Measurements from ENCODE around the gene PANX1. TPM values are rescaled to one million over a fixed set of nuclear protein-coding genes. Genes with fewer than 3 reads are reported as not detected.
A peak's percentile ranks its signal among the peaks of the same experiment; 100 is the strongest.

PANX1 gene
- total RNA-seq, 1 donor from 2014 or later, result 9.7 TPM

DNA sequence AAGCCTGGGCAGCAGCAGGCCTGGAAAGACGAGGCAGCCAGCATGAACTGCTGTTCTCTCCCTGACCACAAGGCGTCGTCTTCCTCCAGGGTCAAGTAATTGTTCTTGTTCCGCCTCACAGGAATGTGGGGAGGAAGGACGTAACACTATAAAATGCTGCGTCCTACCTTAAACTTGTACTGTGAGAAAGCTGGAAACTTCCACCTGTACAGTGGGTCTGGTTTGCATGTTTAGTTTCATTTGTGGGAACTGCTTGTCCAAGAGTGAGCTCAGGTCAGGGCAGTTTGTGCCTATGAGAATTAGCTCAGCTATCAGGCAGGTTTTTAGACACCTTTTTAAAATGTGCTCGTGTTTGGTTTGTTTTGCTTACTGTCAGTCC, 55.2 kb downstream of the PANX1 start:
- DNase-seq (ENCODE audit: low spot score) (peak; percentile 66), ATAC-seq (peak; percentile 97)

- DNase-seq (ENCODE audit: low spot score), result no peak
- ATAC-seq, result no peak
Observed at GRCh38 chr11:94184362-94184761, 55.7 kb downstream of the PANX1 start.

DNA sequence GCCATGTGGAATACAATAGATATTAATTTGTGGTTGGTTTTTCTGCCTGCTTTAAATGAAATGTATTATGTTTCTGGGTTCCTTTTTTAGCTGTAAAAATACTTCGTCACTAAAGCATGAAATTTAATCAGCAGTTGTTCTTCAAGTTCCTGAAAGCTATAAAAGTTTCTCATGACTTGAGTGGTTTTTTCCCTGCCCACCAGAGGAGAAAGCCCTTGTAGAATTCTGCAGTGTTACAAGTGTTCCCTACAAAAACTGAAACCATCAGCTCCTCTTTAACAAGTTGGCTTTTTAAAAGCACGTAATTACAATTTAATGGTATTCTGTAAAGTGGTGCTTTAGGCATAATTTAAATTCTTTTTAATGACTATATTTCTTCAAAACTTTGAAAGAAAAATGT, 56.2 kb downstream of the PANX1 start:
- ATAC-seq (no peak), DNase-seq (ENCODE audit: low spot score) (no peak)

DNA sequence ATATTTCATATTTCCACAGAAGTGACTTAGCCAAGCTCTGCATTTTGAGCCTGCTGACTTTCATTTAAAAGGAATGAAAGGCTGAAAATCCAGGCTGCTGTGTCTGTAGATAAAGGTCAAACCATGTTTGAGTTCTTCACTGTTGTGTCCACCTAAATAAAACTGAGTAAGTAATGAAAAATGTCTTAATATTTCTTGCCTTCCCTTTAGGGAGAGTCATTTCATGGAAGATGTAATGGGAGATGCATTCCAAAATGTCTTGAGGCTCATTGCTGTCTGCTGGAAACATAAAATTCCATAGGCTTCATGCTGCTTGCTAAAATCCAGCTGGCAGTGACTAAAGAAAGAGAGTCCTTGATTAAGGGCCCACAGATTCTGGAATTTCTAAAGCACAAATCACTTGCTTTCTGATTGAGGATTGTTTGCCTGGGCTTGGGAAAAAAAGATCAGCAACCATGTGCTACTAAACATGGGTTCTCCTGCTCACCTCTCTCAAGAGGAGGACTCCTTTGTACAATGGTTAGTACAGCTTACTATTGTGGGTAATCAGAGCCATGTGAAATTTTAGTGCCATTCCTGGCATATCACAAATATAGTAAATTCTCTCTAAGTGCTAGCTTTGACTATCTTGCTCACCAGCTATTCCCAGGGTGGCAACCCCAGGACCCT, 56.9 kb downstream of the PANX1 start:
- ATAC-seq, result no peak
- DNase-seq (ENCODE audit: low spot score), result no peak

DNA sequence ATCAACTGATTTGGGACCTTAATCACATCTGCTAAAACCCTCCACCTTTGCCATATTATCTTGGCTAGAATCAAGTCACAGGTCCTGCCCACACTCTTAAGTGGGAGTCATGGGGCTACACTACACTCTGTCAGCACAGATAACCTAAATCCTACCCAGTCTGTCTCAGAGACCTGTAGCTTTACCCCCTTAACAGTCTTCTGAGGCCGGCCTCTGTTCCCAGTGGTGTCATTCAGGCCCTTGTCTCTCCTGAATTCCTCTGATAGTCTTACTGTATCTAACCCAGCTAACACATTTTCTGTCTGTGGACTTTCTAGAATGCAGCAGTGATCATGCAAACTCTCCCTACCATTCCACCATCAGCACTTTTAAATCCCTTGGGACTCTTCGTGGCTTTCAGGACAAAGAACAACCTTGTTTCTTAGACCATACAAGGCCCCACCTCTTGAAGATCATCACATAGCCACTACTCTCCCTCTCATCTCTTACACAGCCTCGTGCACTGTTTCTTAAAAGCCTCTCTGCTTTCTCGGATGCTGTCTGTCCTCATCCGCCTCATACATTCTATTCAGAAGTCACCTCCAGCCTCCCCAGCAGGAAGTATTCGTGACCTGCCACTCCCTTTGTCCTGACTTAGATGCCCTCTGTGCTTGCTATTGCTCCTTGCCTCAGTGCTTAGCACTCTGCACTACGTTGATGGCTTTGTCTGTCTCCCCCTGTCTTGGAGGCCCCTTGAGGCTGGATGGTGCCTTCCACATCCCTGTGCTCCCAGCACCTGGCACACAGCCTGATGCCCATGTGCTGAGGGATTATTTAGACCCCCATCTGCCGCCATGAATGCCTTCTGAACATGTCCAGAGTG, 57.9 kb downstream of the PANX1 start:
- ATAC-seq, result no peak
- DNase-seq (ENCODE audit: low spot score), result no peak

GRCh38 chr11:94193288-94193687, 64.6 kb downstream of the PANX1 start:
- DNase-seq (ENCODE audit: low spot score), result no peak
- no peak for ATAC-seq

- ATAC-seq (no peak), DNase-seq (ENCODE audit: low spot score) (no peak)
Observed at GRCh38 chr11:94194712-94195111, 66.1 kb downstream of the PANX1 start.

DNA sequence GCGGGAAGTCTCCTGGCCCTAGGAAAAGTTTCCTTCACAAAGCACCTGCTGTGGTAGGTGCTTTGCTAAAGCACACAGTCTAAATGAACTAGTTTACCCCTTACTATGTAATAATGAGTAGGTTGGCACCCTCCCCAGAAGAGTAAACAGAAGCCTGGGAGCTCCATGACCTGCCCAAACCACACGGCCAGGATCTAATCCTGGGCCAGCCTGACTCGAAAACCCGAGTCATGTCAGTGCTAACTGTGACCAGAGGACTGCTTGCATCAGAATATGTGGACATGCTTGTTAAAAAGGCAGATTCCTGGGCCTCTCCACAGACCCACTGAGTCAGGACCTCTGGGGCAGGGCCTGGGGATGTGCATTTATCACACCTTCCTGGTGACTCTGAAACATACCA, 67.7 kb downstream of the PANX1 start:
- peak; percentile 91 for ATAC-seq
- DNase-seq (ENCODE audit: low spot score), result peak; percentile 68

DNA sequence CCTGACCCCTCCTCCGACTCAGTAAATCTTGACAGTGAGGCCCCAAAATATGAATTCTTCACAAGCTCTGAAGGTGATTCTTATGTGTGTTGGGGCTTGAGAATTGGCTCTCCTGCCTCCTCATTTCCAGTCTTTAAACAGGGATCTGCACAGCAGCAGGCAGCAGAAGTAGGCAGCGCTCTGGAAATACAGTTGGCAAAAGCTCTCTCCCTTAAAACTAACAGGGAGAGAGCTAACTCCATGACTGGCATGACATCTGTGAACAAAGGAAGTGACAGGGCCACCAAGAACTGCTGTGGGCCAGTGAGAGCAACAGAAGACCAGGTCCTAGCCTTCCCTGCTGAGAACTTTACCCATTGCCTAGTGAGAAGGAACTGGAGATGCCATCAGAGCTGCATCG, 70.1 kb downstream of the PANX1 start:
- no peak for DNase-seq (ENCODE audit: low spot score)

DNA sequence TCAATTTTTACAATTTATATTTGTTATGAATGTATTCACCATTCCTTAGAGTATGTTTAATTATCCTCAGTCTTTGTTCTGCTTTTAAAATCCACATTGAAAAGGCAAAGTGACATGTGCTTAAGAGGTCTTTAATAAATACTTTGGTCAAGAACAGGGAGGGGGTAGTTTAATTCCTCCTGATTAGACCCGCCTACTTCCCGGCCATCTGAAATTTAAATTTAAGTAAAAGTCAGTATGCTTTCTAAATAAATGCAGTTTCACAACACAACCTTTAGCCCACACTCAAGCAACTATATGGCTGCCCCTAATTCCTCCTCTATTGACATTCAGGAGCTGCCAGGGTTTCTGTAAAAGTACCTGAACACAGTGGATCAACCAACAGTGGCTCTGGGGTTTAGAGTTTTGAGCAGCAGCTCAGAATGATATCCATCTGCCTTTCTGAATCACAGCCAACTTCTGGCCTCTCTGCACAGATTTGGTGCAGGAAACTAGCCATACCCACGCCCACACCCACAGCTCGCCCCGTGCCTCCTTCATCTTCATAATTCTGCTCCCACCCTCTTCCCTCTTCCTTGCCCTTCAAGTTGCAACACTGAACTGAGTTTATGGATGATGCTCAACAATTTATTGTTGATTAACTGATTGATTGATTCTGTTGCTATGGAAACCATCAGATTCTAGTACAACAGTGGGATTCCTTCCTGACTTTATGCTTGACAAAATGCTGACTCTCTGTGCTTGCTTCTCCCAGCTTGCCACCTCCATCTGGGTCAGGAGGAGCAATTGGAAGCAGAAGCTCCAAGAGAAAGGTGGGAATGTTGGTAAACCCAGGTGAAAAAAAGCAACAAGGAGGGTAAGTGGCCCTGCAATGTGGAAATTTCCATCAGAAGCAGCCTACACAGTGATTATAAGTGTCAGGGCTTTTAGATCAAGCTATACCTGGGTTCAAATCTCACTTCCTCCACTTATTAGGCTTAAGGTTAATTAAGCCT, 70.8 kb downstream of the PANX1 start:
- ATAC-seq, result no peak

More for the DNA sequence above, 70.1 kb downstream of the PANX1 start:
- ATAC-seq, result no peak

DNA sequence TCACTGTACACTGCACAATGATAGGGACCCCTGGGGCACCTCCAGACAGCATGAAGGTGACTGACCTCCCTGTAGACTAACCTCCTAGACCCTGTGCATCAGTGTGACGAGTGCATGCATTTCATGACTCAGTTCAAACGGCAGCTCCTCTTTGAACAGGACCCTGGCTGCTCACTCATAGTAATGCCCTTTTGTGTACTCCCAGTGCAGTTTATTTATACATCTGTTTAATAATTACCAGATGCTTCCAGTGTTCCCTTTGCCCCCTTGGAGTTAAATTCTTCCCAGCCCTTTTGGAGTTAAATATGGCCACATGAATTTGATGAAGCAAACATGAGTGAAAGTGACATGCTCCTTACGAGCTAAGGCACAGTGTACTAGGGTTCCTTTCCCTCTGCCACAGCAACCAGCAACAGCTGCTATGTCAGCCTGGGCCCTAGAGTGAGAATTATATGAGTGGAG, 72.4 kb downstream of the PANX1 start:
- DNase-seq (ENCODE audit: low spot score) (no peak), ATAC-seq (peak; percentile 67)

More for the DNA sequence above, 70.8 kb downstream of the PANX1 start:
- DNase-seq (ENCODE audit: low spot score), result no peak

DNA sequence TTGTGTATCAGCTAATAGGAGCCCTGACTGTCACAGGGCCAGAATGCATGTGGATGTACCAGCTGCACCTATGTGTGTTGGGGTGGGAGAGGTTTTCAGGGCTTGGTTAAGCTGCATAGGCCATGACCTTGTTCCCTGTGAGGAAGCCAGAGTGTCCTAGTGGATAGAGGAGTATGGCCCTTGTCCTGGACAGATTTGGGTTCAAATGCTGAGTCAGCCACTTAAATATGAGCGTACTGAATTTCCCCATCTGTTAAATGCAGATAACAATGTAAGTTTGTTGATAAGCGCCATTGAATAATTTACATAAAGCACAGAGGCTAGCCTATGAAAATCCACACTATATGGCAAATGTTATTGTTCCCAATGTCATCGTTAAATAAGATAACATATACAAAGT, 74.4 kb downstream of the PANX1 start:
- ATAC-seq, result no peak

DNA sequence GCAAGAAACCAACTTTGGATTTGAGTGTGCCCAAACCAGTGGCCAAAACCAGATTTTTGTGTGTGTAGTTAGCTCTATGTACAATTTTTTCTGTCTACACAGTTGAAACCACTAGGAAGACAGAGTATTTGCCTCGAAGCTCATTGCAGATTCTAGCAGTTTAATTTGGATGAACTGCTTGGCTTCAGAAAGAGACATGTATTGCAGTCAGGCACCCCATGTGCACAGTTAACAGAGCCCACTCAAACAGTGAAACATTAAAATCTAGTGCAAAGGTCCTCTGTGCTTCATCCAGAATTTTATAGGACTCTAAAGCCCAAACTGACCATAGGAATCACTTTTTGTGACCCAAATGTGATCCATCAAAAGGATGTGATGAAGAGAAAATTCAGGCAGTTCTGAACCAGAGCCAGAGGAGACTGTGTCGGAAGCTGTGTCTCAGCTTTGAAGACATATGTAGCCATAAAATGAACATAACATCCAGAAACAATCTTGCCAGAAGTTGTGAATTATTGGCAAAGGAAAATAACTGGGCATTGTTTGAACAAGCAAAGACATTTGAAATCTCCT, 82.7 kb downstream of the PANX1 start:
- no peak for DNase-seq (ENCODE audit: low spot score)
- no peak for ATAC-seq

More for the DNA sequence above, 74.4 kb downstream of the PANX1 start:
- no peak for DNase-seq (ENCODE audit: low spot score)

GRCh38 chr11:94212898-94213297, 84.3 kb downstream of the PANX1 start:
- no peak for ATAC-seq
- no peak for DNase-seq (ENCODE audit: low spot score)

DNA sequence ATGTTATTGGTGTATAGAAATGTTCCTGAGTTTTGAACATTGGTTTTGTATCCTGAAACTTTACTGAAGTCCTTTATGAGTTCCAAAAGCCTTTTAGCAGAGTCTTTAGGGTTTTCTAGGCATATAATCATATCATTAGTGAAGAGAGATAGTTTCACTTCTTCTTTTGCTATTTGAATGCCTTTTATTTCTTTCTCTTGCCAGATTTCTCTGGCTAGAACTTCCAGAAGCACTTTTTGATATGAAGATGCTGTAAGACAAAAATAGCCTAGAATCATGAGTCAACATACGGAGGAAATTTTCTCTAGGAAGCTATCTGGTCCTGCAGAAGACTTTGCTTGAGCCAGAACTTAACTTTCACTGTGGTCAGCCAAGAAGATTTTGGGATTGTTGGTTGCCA, 89.1 kb downstream of the PANX1 start:
- DNase-seq (ENCODE audit: low spot score) (no peak), ATAC-seq (no peak)

DNA sequence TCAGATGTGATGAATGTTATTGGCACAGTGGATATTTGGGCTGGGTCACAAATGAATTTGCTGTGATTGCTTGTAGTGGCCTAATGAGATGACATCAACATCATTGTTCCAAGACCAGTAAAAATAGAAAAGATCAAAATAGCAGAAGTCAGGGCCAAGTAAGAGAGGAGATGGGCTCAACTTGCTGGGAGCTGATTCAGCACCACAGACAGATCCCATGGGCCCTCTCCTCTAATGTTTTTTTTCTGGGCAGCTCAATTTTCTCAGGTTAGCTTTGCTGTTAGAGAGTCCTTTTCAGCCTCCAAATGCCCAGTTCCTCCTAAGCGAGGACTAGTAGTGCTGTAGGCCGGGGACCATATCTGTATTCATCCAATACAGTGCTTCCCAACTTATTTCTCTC, 89.7 kb downstream of the PANX1 start:
- no peak for ATAC-seq
- DNase-seq (ENCODE audit: low spot score), result no peak

- ATAC-seq (no peak), DNase-seq (ENCODE audit: low spot score) (no peak)
Observed at GRCh38 chr11:94219771-94220170, 91.1 kb downstream of the PANX1 start.

DNA sequence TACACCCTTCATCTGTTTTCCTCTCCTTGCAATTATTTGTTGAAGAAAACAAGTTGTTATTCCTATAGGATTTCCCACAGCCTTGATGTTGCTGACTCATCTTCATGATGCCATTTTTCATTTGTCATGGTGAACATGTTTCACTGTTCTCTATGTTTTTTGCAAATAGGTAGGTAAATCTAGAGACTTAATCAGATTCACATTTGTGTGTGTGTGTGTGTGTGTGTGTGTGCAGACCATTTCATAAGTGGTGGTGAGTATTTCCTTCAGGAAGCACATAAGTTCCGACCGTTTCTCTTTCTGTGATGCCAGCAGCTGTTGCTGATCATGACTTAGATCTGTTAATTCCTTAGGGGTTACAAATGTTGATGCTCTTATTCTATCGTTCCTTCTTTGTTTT, 95.4 kb downstream of the PANX1 start:
- DNase-seq (ENCODE audit: low spot score), result no peak
- ATAC-seq, result no peak

Data from left lobe of liver (tissue), 2 donors.